HFFc6 (cell line): ENCODE results near the gene AATF. TPM values are rescaled to one million over a fixed set of nuclear protein-coding genes. Genes with fewer than 3 reads are reported as not detected.

Source experiments
- DNase-seq: peaks from one replicate; pipeline ENCODE4 v3.0.0-alpha.2; 2018
- H3K27ac Mint-ChIP-seq: 2 replicates; pipeline ENCODE4 v1.8.0; 2020; ENCODE audit warnings: mild to moderate bottlenecking, mixed read lengths
- H3K27me3 Mint-ChIP-seq: 2 replicates; pipeline ENCODE4 v1.8.0; 2021; ENCODE audit warnings: mild to moderate bottlenecking, moderate library complexity, mixed read lengths; ENCODE audit not compliant: insufficient read depth
- H3K36me3 Mint-ChIP-seq: 2 replicates; pipeline ENCODE4 v1.8.0; 2021; ENCODE audit warnings: low read depth, mixed read lengths
- H3K4me1 Mint-ChIP-seq: 2 replicates; pipeline ENCODE4 v1.8.0; 2020; ENCODE audit warnings: low read depth, mixed read lengths
- H3K4me3 Mint-ChIP-seq: 2 replicates; pipeline ENCODE4 v1.8.0; 2020; ENCODE audit warnings: mild to moderate bottlenecking, moderate library complexity, mixed read lengths
- H3K9me3 Mint-ChIP-seq: 2 replicates; pipeline ENCODE4 v1.8.0; 2020; ENCODE audit warnings: mild to moderate bottlenecking, mixed read lengths
- total RNA-seq, 6 experiments: library from RNA; stranded (reverse); fragmentation: NEBNext Ultra II Directional; extraction: Animal tissue kit (Norgen Biotek cat#: 25700); gene quantifications; 2 replicates in 1 of 6; 3 replicates in 5 of 6; pipeline ENCODE4 v1.2.3, GENCODE V29; 2021
- TF ChIP-seq, protein P1 (sequence below): fragments of 200-600 bp; sonication (generic); IDR thresholded peaks from 2 replicates; pipeline ENCODE4 v1.5.0; 2021; ENCODE audit warnings: antibody characterized with exemption, mild to moderate bottlenecking

The AATF gene
- total RNA-seq, 6 experiments from 2014 or later: 45.1 to 57.1 (median 52.7) TPM

DNA sequence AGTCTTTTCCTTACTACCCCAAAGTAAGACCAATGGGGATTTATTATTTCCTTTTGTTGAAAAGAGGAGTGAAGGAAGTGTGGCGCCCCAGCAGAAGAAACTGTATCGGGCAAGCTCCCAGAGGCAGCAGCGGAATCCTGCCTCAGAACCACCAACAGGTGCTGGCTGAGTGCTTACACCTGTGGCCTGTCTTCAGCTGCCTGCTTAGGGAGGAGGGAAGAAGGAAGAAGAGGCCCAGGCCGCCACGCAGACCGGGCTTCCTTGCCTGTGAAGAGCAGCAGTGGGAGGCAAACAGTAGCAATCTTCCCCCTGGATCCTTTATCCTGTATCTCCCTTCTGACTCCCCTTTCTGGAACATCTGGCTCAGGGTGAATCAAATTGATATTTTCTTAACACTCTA lies 134.7 kb downstream of the AATF start:
- Mint-ChIP-seq H3K9me3 (no peaks in the 10 kb centered on the region; the same call in 1 of the 2 replicates), H3K4me3 (no peak overlapping the region), H3K27ac (no peak overlapping the region), H3K36me3 (no peaks in the 10 kb centered on the region; the same call in 1 of the 2 replicates), H3K4me1 (no peaks in the 10 kb centered on the region), H3K27me3 (peaks cover 7% of the 10 kb centered on the region; the same call in 1 of the 2 replicates)
- TF ChIP-seq, protein P1, sequence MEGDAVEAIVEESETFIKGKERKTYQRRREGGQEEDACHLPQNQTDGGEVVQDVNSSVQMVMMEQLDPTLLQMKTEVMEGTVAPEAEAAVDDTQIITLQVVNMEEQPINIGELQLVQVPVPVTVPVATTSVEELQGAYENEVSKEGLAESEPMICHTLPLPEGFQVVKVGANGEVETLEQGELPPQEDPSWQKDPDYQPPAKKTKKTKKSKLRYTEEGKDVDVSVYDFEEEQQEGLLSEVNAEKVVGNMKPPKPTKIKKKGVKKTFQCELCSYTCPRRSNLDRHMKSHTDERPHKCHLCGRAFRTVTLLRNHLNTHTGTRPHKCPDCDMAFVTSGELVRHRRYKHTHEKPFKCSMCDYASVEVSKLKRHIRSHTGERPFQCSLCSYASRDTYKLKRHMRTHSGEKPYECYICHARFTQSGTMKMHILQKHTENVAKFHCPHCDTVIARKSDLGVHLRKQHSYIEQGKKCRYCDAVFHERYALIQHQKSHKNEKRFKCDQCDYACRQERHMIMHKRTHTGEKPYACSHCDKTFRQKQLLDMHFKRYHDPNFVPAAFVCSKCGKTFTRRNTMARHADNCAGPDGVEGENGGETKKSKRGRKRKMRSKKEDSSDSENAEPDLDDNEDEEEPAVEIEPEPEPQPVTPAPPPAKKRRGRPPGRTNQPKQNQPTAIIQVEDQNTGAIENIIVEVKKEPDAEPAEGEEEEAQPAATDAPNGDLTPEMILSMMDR: no peak
- no peak for DNase-seq

DNA sequence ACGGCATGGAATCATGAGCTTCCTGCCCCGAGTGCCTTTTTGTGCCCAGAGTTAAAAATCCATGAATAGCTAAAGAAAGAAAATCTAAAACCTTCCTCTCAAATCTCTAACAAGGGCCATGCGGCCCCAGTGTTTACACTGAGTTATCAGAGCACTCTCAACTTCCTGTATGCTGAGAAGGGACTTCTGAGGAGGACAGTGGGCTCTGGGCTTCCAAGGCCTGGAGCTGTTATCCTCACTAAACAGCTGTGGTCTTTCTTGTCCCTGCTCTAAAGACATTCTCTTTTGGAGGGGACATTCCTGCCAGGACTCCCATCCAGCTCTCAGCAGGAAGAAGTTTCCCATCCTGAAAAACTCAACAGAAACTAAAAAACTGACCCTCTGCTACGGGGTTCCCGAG lies 135.6 kb downstream of the AATF start:
- no peak for DNase-seq
- no peaks in the 10 kb centered on the region; the same call in 1 of the 2 replicates for H3K9me3 Mint-ChIP-seq
- TF ChIP-seq, protein P1: no peak
- H3K36me3 Mint-ChIP-seq: no peaks in the 10 kb centered on the region; the same call in 1 of the 2 replicates
- peaks cover 8% of the 10 kb centered on the region for H3K27me3 Mint-ChIP-seq
- H3K4me1 Mint-ChIP-seq: no peaks in the 10 kb centered on the region
- H3K27ac Mint-ChIP-seq: no peak overlapping the region
- H3K4me3 Mint-ChIP-seq: no peak overlapping the region

DNA sequence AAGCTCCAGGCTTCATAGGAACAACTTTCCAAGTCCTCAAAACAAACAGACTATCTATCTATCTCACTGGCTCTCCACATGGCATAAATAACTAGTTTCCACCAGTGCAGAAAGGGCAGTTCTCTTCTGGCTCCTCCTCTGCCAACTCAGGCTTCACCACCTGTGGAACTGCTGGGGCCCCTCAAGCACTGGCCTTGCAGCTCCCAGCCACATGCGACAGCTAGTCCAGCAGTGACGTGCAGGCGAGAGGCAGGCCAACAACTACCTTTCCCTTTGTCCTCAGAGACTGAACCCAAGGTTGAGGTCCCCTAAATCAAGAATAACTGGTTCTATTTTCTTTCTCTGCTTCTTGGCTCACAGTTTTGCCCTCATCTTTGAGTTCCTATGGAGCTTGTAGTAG lies 137.6 kb downstream of the AATF start:
- no peak for DNase-seq
- TF ChIP-seq, protein P1: no peak
- Mint-ChIP-seq H3K9me3 (no peaks in the 10 kb centered on the region), H3K27ac (no peak overlapping the region), H3K4me1 (no peaks in the 10 kb centered on the region), H3K27me3 (peaks cover 8% of the 10 kb centered on the region), H3K4me3 (no peak overlapping the region), H3K36me3 (no peaks in the 10 kb centered on the region; the same call in 1 of the 2 replicates)

DNA sequence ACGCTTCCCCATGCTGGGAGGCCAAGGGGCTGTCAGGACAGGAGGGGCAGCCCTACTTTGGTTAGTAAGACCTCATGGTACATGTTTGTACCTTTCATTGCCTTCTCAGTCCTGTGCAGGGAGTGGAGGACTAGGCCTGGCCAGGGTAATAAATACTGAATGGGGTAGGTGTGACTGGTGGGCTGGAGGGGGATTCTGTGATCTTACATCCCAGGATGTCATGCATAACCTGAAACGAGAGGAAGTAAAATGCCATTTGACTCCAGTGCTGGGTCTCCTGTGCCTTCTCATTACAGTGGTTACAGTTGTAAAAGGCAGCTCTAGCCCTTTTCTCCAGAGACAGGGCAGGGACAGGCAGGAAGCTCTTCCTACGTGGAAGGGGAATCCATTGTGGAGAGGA lies 138.2 kb downstream of the AATF start:
- DNase-seq: no peak
- H3K27ac Mint-ChIP-seq: no peak overlapping the region
- no peak overlapping the region for H3K4me3 Mint-ChIP-seq
- peaks cover 5% of the 10 kb centered on the region for H3K27me3 Mint-ChIP-seq
- H3K4me1 Mint-ChIP-seq: no peaks in the 10 kb centered on the region
- H3K36me3 Mint-ChIP-seq: no peaks in the 10 kb centered on the region; the same call in 1 of the 2 replicates
- no peaks in the 10 kb centered on the region for H3K9me3 Mint-ChIP-seq
- TF ChIP-seq, protein P1: no peak

DNA sequence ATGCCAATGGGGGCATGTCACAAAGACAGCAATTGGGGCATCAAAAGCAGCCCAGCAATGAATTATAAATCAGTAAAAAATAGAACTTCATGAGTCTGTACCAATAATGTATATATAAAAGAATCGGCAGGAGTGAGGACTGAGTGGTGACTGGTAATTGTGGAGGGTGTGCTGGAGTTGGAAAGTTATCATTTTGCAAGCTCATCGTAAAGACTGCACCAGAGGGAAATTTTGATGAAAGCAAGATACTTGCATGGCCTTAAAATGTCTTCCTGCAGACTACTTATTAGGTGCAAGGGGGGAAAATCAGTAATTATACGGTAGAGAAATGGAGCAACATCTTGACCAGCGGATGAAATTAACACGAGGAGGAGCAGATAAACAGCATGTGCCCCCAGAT lies 138.9 kb downstream of the AATF start:
- TF ChIP-seq, protein P1: no peak
- no peak for DNase-seq
- H3K9me3 Mint-ChIP-seq: no peaks in the 10 kb centered on the region
- H3K27ac Mint-ChIP-seq: no peak overlapping the region
- H3K4me1 Mint-ChIP-seq: no peaks in the 10 kb centered on the region
- peaks cover 2% of the 10 kb centered on the region; the same call in 1 of the 2 replicates for H3K27me3 Mint-ChIP-seq
- H3K4me3 Mint-ChIP-seq: no peak overlapping the region
- no peaks in the 10 kb centered on the region; the same call in 1 of the 2 replicates for H3K36me3 Mint-ChIP-seq

DNA sequence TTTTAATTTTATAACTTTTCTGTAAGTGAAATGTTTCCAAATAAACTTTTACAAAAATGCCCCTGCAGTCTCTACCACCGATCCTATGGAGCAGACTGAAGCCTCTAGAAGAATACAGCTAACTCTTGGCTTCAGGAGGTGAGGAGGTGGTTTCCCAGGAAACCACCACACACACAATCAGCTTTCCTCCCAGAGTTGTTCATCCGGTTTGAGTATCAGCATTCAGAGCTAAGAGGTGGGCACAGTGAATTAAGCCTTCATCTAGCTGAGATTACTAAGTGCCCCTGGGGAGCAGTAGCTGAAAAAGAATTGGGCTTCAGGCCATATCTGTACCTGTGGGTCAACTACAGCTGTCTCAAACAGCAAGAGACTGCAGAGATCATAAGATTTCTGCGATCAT lies 139.7 kb downstream of the AATF start:
- Mint-ChIP-seq H3K27ac (no peak overlapping the region), H3K9me3 (no peaks in the 10 kb centered on the region), H3K4me3 (no peak overlapping the region), H3K4me1 (no peaks in the 10 kb centered on the region), H3K36me3 (peaks cover 3% of the 10 kb centered on the region; the same call in 1 of the 2 replicates), H3K27me3 (peaks cover 2% of the 10 kb centered on the region; the same call in 1 of the 2 replicates)
- TF ChIP-seq, protein P1: no peak
- no peak for DNase-seq
